Measurements from ENCODE around the gene EIF3L.
A peak's percentile ranks its signal among the peaks of the same experiment; 100 is the strongest.
"Not testable (repeated sequence)": the region's sequence is repeated elsewhere in the genome, so short reads cannot be mapped to it uniquely, and the experiment has no call there.

The EIF3L gene

GRCh38 chr22:37849089-37849751 lies at the start of gene EIF3L:
Gene EIF3L, plus strand, starts transcription at chr22:37849419. Its CDS starts 31 bp downstream, at chr22:37849450.
- DNase-seq (ENCODE audit: low spot score) = peak; percentile 88

- not testable (repeated sequence) for DNase-seq (ENCODE audit: low spot score)
Measured at GRCh38 chr22:37799979-37800378, 49.2 kb upstream of the EIF3L start.

GRCh38 chr22:37801946-37802309 lies 47.3 kb upstream of the EIF3L start:
- DNase-seq (ENCODE audit: low spot score) = no peak

- no peak for DNase-seq (ENCODE audit: low spot score)
Measured at GRCh38 chr22:37802310-37803194, 46.7 kb upstream of the EIF3L start.

GRCh38 chr22:37803195-37803638 lies 46.0 kb upstream of the EIF3L start:
- no peak for DNase-seq (ENCODE audit: low spot score)

DNA sequence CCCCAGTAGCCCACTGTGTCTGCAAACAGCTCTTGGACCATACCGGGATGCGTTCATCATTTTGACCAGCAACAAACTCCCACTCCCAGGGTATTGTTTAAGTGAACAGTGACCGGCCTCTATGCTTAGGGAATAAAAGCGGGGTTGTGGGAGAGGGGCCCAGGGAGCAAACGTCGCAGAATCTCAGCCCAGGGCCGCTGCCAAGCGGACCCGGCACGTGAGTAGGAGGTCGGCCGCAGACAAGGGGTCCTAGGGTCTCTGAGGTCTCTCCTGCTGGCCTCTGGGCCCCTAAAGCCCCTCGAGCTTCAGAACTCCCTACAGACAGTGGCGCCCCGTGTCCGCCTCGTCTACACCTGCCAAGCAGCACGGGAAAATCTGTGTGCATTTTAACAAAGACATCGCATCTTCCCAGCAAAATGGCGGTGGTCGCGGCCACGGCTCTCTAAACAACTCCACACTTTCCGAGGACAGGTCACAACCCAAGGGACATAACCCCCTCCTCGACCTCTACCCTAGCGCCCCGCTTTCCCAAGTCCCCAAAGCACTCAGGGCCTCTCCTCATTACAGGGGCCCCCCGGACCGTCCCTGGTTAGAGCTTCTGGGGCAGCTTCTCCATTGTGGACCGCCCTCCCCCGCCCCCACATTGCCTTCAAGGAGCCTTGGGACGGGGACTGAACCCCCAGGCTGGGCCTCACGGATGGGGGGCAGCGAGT lies 45.4 kb upstream of the EIF3L start:
- no peak for DNase-seq (ENCODE audit: low spot score)

DNA sequence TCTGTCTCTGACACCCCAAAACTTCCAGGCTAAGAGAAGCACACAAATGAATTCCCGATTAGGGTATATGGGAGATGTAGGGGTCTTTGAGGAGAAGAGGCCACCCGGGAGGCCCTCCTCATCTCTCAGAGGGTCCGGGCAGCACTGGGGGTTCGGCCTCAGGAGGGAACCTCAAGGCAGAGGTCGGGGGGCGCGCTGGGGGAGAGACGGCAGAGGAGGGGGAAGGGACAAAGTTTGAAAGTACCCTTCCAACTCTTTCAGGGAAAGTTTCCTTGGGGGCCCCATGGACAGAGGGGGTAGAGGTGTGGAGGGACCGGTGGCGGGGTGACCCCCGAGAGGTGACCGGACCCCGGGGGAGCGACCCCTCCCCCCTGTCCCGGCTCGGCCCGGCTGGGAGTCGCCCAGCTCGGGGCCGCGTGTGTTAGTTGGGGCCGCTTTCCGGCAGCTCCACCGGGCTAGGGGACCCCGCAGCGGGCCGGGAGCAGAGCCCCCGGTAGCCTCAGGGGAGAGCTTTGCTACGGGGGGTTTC lies 44.8 kb upstream of the EIF3L start:
- DNase-seq (ENCODE audit: low spot score) = no peak

GRCh38 chr22:37804881-37805809 lies 44.1 kb upstream of the EIF3L start:
- no peak for DNase-seq (ENCODE audit: low spot score)

DNA sequence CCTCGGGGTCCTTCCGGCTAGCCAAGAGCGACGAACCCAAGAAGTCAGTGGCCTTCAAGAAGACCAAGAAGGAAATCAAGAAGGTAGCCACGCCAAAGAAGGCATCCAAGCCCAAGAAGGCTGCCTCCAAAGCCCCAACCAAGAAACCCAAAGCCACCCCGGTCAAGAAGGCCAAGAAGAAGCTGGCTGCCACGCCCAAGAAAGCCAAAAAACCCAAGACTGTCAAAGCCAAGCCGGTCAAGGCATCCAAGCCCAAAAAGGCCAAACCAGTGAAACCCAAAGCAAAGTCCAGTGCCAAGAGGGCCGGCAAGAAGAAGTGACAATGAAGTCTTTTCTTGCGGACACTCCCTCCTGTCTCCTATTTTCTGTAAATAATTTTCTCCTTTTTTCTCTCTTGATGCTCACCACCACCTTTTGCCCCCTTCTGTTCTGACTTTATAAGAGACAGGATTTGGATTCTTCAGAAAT lies 43.4 kb upstream of the EIF3L start:
- no peak for DNase-seq (ENCODE audit: low spot score)

DNA sequence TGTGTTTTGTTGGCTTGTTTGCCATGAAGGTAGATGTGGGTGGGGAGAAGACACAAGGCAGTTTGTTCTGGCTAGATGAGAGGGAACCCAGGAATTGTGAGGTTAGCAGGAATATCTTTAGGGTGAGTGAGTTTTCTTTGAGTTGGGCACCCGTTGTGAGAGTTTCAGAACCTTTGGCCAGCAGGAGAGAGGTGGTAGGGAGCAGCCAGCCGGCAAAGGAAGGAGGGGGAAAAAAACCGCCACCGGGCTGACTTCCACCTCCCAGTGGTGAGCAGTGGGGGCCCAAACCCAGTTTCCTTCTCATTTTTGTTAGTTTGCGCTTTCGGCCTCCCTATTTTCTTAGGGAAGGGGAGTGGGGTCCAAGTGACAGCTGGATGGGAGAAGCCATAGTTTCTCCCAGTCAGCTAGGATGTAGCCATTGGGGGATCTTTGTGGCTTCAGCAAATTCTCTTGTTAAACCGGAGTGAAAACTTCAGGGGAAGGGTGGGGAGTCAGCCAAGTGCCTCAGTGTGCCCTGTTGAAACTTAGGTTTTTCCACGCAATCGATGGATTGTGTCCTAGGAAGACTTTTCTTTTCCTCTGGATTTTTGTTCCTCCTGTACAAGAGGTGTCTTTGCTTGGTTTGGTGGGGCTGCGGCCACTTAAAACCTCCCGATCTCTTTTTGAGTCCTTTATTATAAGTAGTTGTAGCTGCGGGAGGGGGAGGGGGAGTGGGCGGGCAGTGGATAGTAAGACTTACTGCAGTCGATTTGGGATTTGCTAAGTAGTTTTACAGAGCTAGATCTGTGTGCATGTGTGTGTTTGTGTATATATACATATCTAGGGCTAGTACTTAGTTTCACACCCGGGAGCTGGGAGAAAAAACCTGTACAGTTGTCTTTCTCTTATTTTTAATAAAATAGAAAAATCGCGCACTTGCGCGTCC lies 42.5 kb upstream of the EIF3L start:
- DNase-seq (ENCODE audit: low spot score) = peak; percentile 34

GRCh38 chr22:37807410-37808293 lies 41.6 kb upstream of the EIF3L start, which contains the start of gene GCAT:
Gene GCAT, plus strand, starts transcription at chr22:37807934. Its CDS starts 34 bp downstream, at chr22:37807968.
- DNase-seq (ENCODE audit: low spot score) = peak; percentile 94

- peak; percentile 23 for DNase-seq (ENCODE audit: low spot score)
Measured at GRCh38 chr22:37808294-37808657, 40.9 kb upstream of the EIF3L start.

DNA sequence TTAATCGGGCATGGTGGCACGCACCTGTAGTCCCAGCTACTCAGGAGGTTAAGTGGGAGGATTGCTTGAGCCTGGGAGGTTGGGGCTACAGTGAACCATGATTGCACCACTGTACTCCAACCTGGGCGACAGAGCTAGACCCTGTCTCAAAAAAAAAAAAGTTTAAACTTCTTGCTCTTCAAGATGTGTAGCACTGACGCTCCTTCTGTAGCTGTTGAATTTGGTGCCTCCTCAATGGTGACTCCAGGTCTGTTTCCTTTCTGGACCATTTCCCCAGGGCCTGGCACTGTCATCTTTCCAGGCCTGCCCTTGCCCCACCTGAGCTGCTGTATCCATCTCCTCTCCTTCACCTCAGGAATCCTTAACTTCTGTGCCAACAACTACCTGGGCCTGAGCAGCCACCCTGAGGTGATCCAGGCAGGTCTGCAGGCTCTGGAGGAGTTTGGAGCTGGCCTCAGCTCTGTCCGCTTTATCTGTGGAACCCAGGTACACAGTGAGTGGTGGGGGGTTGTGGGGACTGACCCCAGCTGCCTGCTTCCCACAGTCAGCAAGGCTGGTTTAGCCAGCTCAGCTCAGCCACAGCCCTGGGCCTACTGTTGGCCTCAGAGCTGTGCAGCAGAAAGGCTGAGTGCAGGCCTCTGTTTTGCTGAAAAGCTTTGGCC lies 39.4 kb upstream of the EIF3L start:
- no peak for DNase-seq (ENCODE audit: low spot score)

- no peak for DNase-seq (ENCODE audit: low spot score)
Measured at GRCh38 chr22:37811867-37812266, 37.4 kb upstream of the EIF3L start.

DNA sequence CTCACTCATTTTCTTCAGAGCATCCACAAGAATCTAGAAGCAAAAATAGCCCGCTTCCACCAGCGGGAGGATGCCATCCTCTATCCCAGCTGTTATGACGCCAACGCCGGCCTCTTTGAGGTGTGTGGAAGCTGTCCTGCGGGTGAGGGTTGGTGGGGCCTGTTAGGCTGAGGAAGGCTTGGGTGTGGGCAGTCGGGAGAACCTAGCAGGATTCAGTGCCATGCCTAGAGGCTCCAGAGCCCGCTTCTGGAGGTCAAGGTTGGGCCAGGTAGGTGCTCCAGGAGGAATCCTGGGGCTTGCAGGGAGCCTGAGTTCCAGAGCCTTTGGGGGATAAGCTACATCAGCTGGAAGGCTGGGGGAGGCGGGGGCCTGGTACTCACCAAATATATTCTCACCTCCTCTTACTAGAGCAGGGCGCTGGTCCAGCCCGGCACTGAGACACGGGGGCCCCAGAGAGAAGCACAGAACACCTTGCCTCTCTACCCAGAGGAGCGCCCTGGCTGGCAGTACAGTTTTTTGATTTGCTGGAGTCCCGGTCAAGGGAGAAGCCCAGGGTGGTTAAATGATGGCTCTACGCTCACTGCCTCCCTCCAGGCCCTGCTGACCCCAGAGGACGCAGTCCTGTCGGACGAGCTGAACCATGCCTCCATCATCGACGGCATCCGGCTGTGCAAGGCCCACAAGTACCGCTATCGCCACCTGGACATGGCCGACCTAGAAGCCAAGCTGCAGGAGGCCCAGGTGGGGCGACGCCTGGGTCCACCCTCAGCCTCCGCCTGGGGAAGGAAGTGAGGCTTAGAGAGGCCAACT lies 36.1 kb upstream of the EIF3L start:
- no peak for DNase-seq (ENCODE audit: low spot score)

DNA sequence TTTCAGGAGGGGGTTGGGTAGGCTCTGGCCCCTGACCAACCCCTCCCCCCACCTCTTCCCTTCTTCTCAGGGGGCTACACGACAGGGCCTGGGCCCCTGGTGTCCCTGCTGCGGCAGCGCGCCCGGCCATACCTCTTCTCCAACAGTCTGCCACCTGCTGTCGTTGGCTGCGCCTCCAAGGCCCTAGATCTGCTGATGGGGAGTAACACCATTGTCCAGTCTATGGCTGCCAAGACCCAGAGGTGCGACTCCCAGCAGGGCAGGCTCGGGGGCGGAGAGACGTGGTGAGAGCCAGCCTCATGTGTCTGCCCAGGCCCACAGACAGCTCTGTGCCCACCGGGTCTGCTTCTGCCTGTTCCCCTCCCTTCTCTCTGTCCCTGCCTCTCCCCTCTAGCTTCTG lies 33.6 kb upstream of the EIF3L start:
- no peak for DNase-seq (ENCODE audit: low spot score)

GRCh38 chr22:37816543-37817180 lies 32.6 kb upstream of the EIF3L start:
- DNase-seq (ENCODE audit: low spot score) = no peak
